Right lobe of liver (tissue), 4 donors: ENCODE results near the gene MAP7D1.

ENCODE experiments used
- POLR2A ChIP-seq: fragments of 450-650 bp; IDR thresholded peaks from one replicate; pipeline ENCODE4 v1.6.1; 2017; ENCODE audit warnings: antibody characterized with exemption, mild to moderate bottlenecking
- TF ChIP-seq, protein P1 (sequence below), 4 donors: fragments of 200-600 bp in 3 of 4; fragments of 450-650 bp in 1 of 4; IDR thresholded peaks; one replicate each; pipeline versions ENCODE4 v1.5.1 to v1.8.0; 2016 to 2022; ENCODE audit warnings: antibody characterized with exemption in 4 of 4, mild to moderate bottlenecking in 2 of 4
- donor health status: DM: no; HTN: no; CAD: no.
- donor health status: DM: no; HTN: no; CAD: no.
- donor health status: DM: no; HTN: yes; CAD: no.

DNA sequence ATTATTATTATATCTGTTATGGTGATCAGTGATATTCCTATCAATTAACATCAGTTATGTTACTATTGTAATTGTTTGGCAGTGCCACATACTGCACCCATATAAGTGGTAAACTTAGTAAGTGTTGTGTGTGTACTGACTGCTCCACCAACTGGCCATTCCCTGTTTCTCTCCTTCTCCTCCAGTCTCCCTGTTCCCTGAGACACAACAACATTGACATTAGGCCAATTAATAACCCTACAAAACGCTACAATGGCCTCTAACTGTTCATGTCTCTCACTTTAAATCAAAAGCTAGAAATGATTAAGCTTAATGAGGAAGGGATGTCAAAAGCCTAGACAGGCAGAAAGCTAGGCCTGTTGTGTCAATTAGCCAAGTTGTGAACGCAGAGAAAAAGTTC lies 61.7 kb downstream of the MAP7D1 start:
- TF ChIP-seq, protein P1, sequence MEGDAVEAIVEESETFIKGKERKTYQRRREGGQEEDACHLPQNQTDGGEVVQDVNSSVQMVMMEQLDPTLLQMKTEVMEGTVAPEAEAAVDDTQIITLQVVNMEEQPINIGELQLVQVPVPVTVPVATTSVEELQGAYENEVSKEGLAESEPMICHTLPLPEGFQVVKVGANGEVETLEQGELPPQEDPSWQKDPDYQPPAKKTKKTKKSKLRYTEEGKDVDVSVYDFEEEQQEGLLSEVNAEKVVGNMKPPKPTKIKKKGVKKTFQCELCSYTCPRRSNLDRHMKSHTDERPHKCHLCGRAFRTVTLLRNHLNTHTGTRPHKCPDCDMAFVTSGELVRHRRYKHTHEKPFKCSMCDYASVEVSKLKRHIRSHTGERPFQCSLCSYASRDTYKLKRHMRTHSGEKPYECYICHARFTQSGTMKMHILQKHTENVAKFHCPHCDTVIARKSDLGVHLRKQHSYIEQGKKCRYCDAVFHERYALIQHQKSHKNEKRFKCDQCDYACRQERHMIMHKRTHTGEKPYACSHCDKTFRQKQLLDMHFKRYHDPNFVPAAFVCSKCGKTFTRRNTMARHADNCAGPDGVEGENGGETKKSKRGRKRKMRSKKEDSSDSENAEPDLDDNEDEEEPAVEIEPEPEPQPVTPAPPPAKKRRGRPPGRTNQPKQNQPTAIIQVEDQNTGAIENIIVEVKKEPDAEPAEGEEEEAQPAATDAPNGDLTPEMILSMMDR (IDR thresholded peaks at IDR 0.05), result peak; percentile 15 to 28 (median 26)
- no peak for TF ChIP-seq POLR2A
